ENCODE measurements around the gene LHFPL6. TPM values are rescaled to one million over a fixed set of nuclear protein-coding genes. Genes with fewer than 3 reads are reported as not detected.

Gene LHFPL6
- total and polyA plus RNA-seq, 10 of the 15 experiments (the other 5 are each of a cell fraction or from before 2014, with no cell fraction given) = 0.11 to 4.6 (median 0.41) TPM

DNA sequence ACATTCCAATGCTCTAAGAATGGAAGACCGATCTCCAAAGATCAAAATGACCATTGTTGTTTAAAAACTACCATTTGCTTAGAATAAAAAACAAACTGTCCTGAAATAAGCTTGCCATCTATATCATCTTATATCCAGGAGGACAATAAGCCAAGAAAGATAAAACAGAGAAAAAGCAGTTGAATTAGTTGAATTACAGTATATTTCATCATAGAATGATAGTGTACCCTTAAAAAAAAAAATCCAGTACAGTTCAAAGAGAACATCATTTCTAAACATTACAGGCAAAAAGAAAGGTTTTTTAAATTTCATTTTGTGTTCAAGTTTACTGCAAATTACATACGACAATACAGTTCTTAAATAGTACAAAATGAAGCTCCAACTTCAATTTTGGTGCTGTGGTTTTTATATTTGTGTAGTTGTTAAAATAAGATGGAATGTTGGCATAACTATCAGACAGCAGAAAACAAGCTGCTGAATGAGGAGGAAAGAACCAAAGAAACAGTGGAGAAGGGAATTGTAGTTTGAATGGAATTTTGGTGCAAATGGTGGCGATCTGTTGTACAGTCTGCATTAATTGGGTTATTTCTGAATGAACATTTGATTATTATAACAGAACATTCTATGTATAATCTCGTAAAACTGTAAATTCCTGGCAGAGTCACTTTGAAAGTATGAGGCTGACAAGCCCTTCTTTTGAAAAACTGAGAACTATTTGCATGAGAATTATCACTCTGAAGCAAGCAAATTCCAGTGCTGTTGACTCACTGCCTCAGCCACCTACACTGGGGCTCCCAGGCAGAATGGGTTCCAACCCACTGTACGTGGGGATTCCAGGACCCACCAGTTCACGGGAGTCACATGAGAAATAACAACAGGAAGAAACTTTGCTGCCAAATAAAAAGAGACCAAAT, 37.7 kb downstream of the LHFPL6 start (continued):
- TF ChIP-seq USF2 (IDR thresholded peaks at IDR 0.05; ENCODE audit: borderline replicate concordance, low read depth, low read length) = no peak
- TF ChIP-seq, protein P1, sequence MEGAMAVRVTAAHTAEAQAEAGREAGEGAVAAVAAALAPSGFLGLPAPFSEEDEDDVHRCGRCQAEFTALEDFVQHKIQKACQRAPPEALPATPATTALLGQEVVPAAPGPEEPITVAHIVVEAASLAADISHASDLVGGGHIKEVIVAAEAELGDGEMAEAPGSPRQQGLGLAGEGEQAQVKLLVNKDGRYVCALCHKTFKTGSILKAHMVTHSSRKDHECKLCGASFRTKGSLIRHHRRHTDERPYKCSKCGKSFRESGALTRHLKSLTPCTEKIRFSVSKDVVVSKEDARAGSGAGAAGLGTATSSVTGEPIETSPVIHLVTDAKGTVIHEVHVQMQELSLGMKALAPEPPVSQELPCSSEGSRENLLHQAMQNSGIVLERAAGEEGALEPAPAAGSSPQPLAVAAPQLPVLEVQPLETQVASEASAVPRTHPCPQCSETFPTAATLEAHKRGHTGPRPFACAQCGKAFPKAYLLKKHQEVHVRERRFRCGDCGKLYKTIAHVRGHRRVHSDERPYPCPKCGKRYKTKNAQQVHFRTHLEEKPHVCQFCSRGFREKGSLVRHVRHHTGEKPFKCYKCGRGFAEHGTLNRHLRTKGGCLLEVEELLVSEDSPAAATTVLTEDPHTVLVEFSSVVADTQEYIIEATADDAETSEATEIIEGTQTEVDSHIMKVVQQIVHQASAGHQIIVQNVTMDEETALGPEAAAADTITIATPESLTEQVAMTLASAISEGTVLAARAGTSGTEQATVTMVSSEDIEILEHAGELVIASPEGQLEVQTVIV (IDR thresholded peaks at IDR 0.05; ENCODE audit: borderline replicate concordance, partially characterized antibody) = no peak

- DNase-seq (ENCODE audit: low read depth, low spot score) (no peak), ATAC-seq (no peak), FAIRE-seq (no peak)
- intact Hi-C loops (cut with micrococcal nuclease; ENCODE audit: unreplicated experiment) (no loop called here), in situ Hi-C loops (cut with MboI) (no loop called here)
- Histone ChIP-seq H3K9ac (ENCODE audit: control insufficient read depth, insufficient read depth, low read length) (no peak overlapping the region), H3K4me2 (ENCODE audit: control insufficient read depth, insufficient read depth) (no peak overlapping the region), H3K9me3 (replicated peaks; ENCODE audit: control insufficient read depth, insufficient read depth, low read length) (no peaks in the 10 kb centered on the region), H3K27ac (ENCODE audit: control insufficient read depth, insufficient read depth) (no peak overlapping the region), H4K20me1 (ENCODE audit: control insufficient read depth, insufficient read depth) (no peaks in the 10 kb centered on the region), H3K4me1 (ENCODE audit: control insufficient read depth, insufficient read depth, low read length) (no peaks in the 10 kb centered on the region), H2AFZ (ENCODE audit: control insufficient read depth, low read depth, low read length) (no peak overlapping the region), H3K4me3 (no peak overlapping the region), H3K79me2 (ENCODE audit: control insufficient read depth, insufficient read depth, low read length) (no peaks in the 10 kb centered on the region), H3K36me3 (ENCODE audit: control insufficient read depth in 2 of 2, insufficient read depth in 2 of 2, low read length in 1 of 2) (no peaks in the 10 kb centered on the region), H3K27me3 (replicated peaks in 1 of 2; ENCODE audit: control insufficient read depth in 2 of 2, insufficient read depth in 2 of 2, low read length in 1 of 2) (no peaks in the 10 kb centered on the region)
- ChIA-PET POLR2A (interaction anchor here (0.6 kb wide), 1 partner anchor 267 kb away, joined by 3 read pairs; no protein-coding TSS in a partner anchor), RAD21 (ENCODE audit: unreplicated experiment) (interaction anchor here (1.1 to 1.5 kb wide), 2 partner anchors 10 to 12 kb away, joined by 3 to 4 read pairs; no protein-coding TSS in a partner anchor), SMC1A (ENCODE audit: uncharacterized antibody, unreplicated experiment) (interaction anchor here (0.6 to 1.2 kb wide), 5 partner anchors 8 to 48 kb away, joined by 3 to 4 read pairs (median 3); no protein-coding TSS in a partner anchor), CTCF (interaction anchor here (1.1 kb wide), 1 partner anchor 10 kb away, joined by 3 read pairs; no protein-coding TSS in a partner anchor)
- BruUV-seq (replicated peaks) = no TSS peak
- TF ChIP-seq TCF3 (IDR thresholded peaks at IDR 0.05; ENCODE audit: borderline replicate concordance, insufficient read depth, low read depth, low read length) = no peak
- no peak for TF ChIP-seq ZBED1 (IDR thresholded peaks at IDR 0.05; ENCODE audit: borderline replicate concordance)
- no peak for TF ChIP-seq ATF7 (IDR thresholded peaks at IDR 0.05; ENCODE audit: low read depth)
- 70% methylated on average over 1 of the region's 1 CpG for WGBS (ENCODE audit: insufficient coverage, insufficient replicate concordance, low lambda C conversion rate, missing lambda C conversion rate)
Measured at GRCh38 chr13:39563470-39563735, 39.6 kb downstream of the LHFPL6 start.
